Left hindlimb (tissue), 1 donor: ENCODE results near the gene CDH1.
"Not testable (repeated sequence)": the region's sequence is repeated elsewhere in the genome, so short reads cannot be mapped to it uniquely, and the experiment has no call there.

ENCODE experiments used
- DNase-seq: peaks from one replicate; pipeline ENCODE4 v3.0.0-alpha.2; 2018

CDH1 gene

GRCh38 chr16:68764862-68765261 lies 27.8 kb downstream of the CDH1 start:
- no peak for DNase-seq

- no peak for DNase-seq
Measured at GRCh38 chr16:68767581-68767980, 30.5 kb downstream of the CDH1 start.

- DNase-seq, result no peak
Measured at GRCh38 chr16:68768175-68768574, 31.1 kb downstream of the CDH1 start.

GRCh38 chr16:68768771-68769170 lies 31.7 kb downstream of the CDH1 start:
- no peak for DNase-seq

GRCh38 chr16:68770671-68771070 lies 33.6 kb downstream of the CDH1 start:
- DNase-seq, result no peak

- DNase-seq, result no peak
Measured at GRCh38 chr16:68772030-68772681, 35.1 kb downstream of the CDH1 start.

GRCh38 chr16:68772871-68773270 lies 35.8 kb downstream of the CDH1 start:
- no peak for DNase-seq

- no peak for DNase-seq
Measured at GRCh38 chr16:68774982-68775634, 38.0 kb downstream of the CDH1 start.

- DNase-seq, result no peak
Measured at GRCh38 chr16:68776821-68777485, 39.9 kb downstream of the CDH1 start.

GRCh38 chr16:68778551-68779231 lies 41.6 kb downstream of the CDH1 start:
- DNase-seq, result no peak

- no peak for DNase-seq
Measured at GRCh38 chr16:68779891-68780290, 42.8 kb downstream of the CDH1 start.

- DNase-seq, result no peak
Measured at GRCh38 chr16:68781784-68782183, 44.7 kb downstream of the CDH1 start.

- DNase-seq, result no peak
Measured at GRCh38 chr16:68782198-68783174, 45.4 kb downstream of the CDH1 start.

- no peak for DNase-seq
Measured at GRCh38 chr16:68784226-68784625, 47.1 kb downstream of the CDH1 start.

GRCh38 chr16:68784721-68785120 lies 47.6 kb downstream of the CDH1 start:
- no peak for DNase-seq

- no peak for DNase-seq
Measured at GRCh38 chr16:68785715-68786114, 48.6 kb downstream of the CDH1 start.

- DNase-seq, result peak; percentile 51
Measured at GRCh38 chr16:68786685-68787418, 49.8 kb downstream of the CDH1 start.

GRCh38 chr16:68787419-68787807 lies 50.3 kb downstream of the CDH1 start:
- not testable (repeated sequence) for DNase-seq

- DNase-seq, result peak; percentile 40
Measured at GRCh38 chr16:68790130-68790761, 53.2 kb downstream of the CDH1 start.

- DNase-seq, result no peak
Measured at GRCh38 chr16:68790944-68791343, 53.9 kb downstream of the CDH1 start.
